HG03432 (cell line): ENCODE data around the gene NOTO.
A peak's percentile ranks its signal among the peaks of the same experiment; 100 is the strongest.
"Not testable (repeated sequence)": the region's sequence is repeated elsewhere in the genome, so short reads cannot be mapped to it uniquely, and the experiment has no call there.

Source experiments
- ATAC-seq: cut with Tn5 transposase; IDR thresholded peaks from one replicate; pipeline ENCODE4 v1.9.1; 2021; ENCODE audit warnings: mild to moderate bottlenecking, moderate library complexity; ENCODE audit not compliant: unreplicated experiment

Gene NOTO, protein sequence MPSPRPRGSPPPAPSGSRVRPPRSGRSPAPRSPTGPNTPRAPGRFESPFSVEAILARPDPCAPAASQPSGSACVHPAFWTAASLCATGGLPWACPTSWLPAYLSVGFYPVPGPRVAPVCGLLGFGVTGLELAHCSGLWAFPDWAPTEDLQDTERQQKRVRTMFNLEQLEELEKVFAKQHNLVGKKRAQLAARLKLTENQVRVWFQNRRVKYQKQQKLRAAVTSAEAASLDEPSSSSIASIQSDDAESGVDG

DNA sequence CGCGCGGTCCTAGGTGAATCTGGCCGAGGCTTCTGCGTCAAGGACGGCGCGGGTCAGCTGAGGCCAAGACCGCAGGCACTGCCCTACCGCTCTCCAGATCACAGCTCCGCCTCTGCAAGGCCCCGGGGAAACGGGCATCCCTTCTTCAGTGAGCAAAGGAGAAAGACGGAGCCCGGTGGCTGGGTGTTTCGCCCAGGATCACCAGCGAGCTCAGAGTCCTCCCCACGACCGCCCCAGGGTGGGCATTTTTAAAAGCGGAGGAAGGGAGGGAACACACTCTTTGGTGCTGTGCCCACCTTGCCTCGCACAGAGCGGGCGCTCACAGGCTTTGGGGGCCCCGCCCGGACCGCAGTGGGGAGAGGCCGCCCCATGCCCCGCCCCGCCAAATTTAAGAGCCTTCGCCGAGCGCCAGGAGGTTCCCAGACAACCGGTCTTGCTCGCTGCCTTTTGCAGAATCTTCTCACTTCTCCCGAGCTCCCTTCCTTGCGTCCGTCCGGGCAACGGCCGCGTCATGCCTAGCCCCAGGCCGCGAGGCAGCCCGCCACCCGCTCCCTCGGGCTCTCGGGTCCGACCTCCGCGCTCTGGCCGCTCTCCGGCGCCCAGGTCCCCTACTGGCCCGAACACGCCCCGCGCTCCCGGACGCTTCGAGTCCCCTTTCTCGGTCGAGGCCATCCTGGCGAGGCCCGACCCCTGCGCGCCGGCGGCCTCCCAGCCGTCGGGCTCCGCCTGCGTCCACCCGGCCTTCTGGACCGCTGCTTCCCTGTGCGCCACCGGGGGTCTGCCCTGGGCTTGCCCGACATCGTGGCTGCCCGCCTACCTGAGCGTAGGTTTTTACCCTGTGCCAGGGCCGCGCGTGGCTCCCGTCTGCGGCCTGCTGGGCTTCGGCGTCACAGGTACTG is at the start of gene NOTO:
Gene NOTO, plus strand, starts transcription at position 419 of the 899 bp plus-strand sequence. Its CDS starts 93 bp downstream, at position 512.
- no peak for ATAC-seq

DNA sequence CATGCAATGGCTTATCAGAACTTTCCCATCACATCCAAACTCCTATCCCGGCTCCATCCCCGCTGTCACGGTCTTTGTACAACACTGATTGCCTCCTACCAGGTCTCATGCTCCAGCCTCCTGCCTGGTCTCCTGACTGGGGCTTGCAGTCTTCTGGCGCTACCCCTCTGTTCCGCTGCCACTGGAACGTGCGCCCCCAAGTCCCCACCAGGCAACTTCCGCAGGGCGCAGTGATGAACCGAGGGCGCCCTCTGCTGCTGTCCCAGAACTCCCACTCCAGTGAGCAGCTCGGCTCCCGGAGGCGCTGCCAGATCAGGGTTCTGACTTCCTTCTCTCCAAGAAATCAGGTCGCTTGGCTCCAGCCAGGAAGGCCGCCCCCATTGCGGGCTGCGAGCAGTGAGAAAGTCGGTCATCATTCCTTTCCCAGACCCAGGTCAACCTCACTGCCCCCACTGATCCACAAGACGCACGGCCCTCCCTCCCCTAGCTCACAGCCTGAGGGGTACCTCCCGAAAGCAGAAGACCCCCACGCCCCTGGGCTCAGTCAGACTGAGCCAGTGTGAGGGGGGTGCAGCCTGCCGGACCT is 45.7 kb upstream of the NOTO start:
- no peak for ATAC-seq

DNA sequence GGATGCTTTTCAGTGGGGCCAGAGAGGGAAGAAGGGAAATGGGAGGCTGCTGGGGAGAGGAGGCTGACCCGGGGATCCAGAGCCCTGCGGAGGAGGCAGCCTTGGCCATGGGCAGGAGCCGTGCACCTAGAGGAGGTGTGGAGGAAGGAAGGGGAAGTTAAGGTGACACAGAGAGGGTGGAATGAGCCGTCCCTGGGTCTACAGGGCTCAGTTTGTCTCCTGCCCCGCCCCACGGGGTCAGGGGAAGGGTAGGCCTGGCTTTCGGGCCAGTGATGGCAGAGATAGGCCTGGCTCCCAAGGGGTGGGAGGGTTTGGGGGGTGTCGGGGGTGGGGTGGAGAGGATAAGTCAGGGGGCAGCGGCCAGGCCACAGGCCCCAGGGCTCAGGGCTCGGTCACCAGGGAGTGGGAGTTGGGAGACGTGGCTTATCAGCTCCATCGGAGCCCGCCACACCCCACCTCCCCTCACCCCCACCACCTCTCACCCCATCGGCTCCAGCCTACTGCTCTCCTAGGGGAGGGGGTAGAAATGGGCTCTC is 39.5 kb upstream of the NOTO start:
- no peak for ATAC-seq

DNA sequence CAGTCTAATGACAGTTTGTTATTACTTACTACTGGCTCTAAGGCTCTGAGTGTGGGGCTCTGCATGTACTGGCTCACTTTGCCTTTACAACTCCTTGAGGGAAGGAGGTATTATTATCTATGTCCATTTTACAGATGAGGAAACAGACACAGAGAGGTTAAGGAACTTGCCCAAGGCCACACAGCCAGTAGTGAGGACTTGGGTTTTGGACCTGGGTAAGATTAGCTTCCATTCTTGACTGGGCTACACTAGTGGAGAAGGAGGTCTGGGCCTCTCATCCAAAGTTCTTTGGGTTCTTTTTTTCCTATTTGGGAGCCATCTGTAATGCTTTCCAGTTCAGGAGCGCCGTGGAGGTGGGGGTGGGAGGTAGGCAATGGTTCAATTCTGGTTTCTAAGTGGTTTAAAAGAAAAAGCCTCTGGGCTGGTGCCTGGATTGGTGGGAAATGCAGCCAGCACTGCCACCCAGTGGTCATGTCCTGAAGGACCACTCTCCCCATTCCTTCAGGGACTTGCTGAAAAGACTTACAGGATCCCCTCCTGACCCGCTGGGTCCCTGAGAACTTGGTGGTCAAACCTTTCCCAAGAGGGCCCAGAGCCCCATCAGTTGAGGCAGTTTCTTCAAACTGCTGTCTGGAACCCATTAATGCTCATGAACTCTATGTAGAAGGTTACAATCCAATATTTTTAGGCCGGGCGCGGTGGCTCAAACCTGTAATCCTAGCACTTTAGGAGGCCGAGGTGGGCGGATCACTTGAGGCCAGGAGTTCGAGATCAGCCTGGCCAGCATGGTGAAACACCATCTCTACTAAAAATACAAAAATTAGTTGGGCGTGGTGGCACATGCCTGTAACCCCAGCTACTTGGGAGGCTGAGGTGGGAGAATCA is 38.6 kb upstream of the NOTO start:
- peak; percentile 82 for ATAC-seq

DNA sequence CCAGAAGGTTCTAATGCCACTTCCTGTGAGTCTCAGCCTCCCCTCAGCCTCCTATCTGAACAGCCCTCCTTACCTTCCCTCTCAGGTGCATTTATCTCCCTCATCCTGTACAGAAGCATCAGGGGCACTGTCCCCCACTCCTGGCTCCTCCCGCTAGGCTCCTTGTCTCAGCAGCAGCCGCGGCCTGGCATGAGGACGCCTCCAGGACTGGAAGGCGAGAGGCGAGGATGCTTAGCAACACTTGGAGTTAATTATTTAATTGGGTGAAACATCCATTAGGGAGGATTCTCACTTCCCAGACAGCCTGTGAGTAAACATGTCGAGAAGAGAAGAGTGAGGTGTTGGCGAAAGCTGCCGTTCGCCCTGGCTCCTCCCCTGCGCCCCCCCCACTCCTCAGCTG is 36.4 kb upstream of the NOTO start:
- not testable (repeated sequence) for ATAC-seq

DNA sequence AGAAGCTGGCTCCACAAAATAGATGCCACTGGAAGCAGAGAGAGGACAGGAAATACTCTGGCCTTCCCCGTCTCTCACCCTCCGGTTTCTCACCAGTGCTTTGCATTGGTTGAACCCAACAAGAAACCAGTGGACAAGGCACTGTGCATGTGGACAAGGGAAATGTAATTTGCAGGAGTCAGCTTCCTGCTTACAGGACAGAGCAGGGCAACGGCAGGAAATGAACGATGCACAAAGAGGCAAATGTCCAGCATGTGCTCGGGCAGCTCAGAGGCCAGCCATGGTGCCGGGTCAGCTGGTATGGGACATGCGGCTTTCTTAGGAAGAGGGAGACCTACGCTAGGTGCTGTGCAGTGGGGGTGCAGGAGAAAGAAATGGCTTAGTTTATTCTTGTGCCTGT is 35.6 kb upstream of the NOTO start:
- ATAC-seq: not testable (repeated sequence)

DNA sequence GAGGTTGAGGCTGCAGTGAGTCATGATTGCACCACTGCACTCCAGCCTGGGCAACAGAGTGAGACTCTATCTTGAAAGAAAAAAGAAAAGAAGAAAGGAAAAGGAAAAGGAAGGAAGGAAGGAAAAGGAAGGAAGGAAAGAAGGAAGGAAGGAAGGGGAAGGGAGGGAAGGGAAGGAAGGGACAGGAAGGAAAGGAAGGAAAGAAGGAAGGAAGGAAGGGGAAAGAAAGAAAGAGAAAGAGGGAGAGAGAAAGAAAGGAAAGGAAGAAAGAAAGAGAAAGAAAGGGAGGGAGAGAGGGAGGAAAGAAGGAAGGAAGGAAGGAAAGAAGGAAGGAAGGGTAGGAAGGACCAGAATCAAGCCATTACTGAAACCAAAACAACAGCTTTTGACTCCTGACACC is 34.0 kb upstream of the NOTO start:
- ATAC-seq: not testable (repeated sequence)

DNA sequence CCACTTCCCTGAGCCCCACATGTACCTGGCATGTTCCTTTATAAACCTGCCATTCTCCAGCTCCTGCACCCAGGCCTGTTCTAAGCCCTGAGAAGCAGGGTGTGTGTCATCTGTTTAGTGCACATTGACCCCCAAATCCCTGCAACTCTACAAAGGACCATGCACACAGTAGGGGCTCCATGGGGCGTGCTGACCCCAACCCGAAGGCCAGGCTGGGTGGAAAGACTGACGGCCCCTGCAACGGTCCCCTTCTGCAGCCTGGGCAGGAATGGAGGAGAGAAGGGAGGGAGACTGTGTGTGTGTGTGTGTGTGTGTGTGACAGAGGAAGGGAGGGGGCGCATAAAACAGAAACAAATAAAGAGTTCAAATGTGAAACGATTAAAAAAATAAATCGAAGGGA is 32.0 kb upstream of the NOTO start:
- not testable (repeated sequence) for ATAC-seq

DNA sequence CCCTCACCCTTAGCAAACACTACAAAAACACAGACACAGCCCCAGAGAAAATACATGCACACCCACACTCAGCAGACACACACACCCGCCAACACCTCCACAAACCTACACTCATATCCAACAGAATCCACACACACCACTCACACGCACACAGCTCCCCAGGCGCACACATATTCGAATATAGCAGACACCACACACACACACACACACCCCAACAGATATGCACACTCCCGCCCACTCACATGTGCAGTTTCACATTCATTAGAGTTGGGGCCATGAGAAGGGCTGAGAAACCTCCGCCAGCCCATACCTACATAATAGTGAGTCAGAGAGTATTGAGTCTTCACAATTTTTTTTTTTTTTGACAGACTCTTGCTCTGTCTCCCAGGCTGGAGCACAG is 29.4 kb upstream of the NOTO start:
- ATAC-seq: peak; percentile 41

DNA sequence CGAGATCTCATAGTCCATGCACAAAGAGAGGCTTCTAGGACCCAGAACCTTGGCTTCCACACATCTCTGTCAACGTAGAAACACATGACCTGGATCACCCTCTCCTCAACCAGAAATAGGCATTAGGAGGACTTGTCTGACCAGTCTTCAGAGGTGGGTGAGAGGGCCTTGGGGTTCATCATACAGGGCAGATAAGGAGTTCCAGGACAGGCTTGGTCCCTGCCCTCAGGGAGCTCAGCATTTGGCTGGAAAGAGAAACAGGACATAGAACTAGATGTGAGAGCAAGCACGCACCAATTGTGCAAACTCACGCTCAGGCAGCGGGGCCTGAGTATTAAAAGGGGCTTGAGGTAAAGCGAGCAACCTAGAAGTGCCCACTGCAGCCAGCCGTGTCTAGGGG is 28.6 kb upstream of the NOTO start:
- ATAC-seq: no peak

DNA sequence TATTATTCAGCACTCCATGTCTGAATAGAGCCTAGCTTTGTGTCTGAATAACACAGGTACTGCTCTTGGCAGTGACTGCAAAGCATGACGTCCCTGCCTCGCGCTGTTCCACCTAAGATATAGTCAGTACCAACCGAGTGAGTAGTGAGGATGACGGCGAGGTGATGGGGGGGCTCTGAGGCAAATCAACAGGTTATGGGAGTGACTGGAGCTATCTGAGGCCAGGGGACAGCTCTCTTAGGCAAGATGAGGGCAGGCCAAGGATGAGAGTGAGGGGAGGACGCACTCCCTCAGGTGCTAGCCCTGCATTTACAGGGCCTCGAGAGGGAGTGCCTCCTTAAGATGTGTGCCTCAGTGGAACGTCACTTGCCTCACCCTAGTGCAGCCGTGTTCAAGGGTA is 28.1 kb upstream of the NOTO start:
- no peak for ATAC-seq

DNA sequence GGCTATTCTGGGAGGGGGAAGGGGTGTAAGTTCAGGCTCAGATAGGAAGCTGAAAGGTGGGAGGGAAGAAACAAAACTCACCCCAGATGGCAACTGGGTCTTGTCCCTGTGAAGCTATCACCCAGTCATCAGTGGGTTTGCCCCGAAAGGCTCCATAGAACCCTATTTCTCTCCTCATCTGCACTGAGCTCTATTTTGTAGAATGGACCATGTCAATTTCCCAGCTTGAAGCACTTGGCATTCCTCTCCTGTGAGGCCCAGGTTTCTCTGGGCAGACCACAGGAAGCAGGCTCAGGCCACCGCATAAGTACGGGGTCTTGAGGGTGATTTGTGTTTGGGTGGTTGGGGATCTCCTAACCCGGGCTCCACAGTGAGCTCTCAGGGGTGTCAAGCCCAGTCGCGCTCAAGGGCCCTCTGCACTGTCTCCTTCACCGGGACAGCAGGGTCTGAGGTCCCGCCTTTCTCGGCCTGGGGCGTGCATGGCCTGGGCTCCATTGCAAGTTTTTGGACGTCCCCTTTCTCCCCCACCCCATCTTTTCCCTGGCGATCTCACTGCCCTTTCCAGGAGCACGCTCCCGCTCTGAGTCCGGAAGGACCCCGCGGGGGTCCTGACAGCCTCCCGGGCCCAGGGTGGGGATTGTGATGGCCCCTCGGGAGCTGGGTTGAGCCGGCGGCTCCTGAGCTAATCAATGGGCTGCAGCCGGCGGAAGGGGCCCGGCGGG is 27.3 kb upstream of the NOTO start:
- ATAC-seq: no peak

DNA sequence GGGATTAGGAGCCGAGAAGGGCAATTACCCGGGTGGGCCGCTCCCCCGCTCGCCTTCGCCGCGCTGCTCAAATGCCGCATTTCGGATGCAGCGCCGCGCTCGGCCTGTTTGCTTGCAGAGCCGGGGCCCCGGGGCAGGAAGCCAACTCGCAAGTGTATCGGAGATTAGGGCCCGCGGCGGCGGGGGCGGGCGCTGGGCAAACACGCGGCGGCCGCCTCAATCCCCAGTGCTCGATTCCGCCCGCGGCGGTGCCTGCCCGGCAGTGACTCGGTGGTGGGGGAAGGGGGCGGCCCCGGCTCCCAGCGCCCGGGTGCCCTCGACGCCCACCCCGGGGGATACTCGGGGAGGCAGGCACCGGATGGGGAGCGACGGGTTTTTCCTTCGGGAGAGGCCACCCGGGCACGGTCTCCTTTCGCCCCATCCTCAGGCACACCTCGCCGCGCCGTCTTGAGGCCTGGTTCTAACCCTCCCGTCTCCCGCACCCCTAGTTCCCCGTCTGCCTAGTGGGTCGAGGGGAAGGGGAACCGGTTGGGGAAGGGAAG is 26.6 kb upstream of the NOTO start:
- peak; percentile 38 for ATAC-seq

DNA sequence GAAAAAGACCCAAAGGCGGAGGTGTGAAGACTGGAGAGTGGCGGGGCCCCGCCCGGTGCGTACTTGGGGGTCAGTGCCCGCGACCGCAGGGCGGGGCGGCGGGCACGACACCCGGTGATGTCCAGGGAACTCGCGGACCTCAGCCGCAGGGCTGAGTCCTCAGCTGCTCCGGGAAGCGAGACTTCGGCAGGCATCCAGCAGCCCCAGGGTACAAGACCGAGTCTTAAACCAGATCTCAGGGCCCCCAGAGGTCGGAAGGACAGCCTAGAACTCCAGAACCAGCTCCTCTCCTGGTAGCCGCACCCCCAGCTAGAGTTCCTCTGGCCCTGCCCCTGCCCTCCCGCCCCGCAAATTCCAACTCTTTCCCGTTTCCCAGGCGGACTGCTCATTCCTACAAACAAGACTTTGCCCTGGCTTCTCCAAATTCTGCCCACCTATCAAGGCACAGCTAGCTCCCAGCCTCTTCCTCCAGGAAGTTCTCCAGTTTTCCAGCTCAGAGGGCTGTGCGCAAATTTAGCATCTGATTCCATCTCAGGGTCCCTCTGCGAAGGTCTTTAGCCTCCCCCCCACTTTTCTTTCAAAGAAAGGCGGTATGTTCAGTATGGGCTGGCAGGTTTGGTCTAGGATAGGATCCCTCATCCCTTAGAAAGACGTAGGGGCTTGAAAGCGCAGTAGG is 26.0 kb upstream of the NOTO start:
- ATAC-seq: no peak

DNA sequence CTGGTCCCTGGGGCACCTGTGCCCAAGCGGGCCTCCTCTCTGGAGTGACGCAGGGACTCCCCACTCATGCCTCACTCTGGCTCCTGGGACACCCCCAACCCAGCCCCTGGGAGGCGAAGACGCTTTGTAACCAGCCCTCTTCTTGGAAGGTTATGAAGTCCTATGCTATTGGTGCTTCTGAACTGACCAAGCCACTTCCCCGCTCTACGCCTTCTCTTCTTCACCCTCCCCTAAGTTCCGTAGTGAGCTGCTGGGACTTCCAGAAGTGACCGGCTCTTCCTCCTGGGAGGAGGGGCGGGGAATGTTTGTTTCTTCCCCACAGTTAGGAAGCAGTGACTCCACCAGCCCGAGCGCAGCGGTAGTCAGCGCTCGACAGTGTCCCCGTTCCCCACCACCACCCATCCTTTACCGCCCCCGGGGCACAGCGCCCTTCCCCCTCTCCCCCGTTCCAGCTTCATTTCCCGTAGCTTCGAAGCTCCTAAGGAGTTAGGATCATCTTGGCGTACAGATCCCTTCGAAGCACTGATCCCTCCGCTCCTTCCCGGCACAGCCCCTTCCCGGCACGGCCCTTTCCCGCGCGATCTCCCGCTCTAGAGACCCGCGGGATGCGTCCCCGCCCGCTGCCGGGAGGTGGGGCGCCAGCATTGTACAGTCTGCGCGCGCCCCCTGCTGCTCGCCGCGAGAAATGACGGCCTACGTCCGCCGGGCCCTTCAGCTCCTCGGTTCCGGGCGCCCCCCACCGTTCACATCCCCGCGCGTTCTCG is 25.3 kb upstream of the NOTO start:
- peak; percentile 90 for ATAC-seq

DNA sequence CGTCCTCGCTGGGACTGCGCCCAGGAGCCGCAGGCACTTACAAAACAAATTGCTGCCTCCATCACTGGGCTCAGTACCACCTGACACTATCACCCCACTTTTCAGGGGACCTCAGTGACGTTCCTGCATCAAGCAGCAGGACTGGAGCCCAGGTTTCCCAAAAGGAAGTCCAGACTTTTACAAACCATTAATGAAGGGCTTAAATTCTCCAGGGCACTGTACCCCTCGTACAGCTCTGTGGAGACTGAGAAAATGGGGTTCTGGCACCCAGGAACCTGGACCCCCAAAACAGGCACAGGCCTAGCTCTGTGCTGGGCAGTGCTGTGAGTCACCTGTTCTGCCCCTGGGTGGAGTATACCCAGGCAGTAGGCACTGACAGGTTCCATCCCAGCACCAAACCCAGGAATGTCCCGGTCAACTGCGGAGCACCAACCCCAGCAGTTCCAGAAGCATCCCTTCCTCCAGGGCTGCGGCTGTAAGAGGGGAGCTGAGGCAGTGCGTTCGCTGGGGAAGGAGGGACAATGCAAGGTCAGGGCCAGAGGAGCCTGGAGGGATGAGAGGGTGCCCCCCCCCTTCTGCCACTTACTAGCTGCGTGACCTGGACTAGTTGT is 24.6 kb upstream of the NOTO start:
- ATAC-seq: no peak

DNA sequence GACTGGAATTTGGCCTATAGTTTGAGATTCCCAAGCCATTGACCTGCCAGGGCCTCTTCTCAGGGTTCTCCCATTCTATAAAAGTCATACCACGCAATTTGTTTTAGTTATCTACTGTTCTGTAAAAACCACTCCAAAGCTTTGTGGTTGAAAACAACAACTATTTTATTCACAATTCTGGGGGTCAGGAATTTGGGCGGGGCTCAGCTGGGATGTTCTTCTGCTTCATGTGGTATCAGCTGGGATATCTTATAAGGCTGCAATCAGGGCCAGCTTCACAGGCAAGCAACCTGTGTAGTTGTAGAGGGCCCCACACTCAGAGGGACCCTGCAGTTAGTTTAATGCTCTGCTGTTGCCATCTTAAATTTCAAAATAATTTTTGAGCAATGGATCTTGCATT is 16.4 kb upstream of the NOTO start:
- no peak for ATAC-seq

DNA sequence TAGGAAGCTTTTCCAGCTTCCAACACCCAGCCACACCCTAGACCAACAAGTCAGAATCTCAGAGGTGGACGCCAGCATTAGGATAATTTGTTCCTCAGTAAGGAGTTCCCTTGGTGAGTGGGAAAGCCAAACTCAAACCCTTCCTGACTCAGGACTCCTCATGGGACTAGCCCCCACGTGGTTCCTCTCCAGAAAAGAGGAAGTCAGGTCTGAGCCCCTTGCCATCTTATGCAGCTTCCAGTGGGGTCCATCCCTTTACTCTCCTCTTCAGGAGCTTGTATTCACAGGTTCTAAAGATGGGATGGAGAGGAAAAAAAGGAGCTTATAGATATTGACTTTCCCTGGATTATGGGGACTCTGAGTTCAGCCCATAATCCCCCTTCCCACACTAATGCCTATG is 14.8 kb upstream of the NOTO start:
- ATAC-seq: no peak
